NCI-H2107 (cell line): ENCODE results near the gene ADAMTSL1.
"Not testable (repeated sequence)": the region's sequence is repeated elsewhere in the genome, so short reads cannot be mapped to it uniquely, and the experiment has no call there.

Source experiments
- DNase-seq: peaks from one replicate; lab custom pipeline; 2025; lab: John Stamatoyannopoulos, UW

The ADAMTSL1 gene

GRCh38 chr9:18861609-18862544 lies 387.9 kb downstream of the ADAMTSL1 start:
- DNase-seq: no peak

DNA sequence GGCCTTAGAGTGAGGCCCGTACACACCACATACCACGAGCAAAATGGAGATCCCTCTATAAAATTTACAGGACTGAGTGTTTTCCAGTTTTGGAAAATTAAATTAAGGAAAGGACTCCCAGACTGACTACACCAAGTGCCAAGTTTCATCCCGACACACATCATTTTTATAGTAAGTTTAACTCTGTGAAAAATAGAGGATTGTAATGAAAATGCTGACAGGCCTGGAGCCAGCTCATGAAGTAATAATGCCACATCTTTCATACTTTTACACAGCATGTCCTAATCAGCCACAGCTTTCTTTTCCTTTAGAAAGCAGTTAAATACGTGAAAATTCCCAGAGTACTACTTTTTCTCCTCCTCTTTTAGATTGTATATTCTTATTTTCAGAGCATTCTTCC lies 389.8 kb downstream of the ADAMTSL1 start:
- DNase-seq: no peak

- DNase-seq: no peak
Measured at GRCh38 chr9:18864516-18864915, 390.6 kb downstream of the ADAMTSL1 start.

GRCh38 chr9:18865542-18865941 lies 391.6 kb downstream of the ADAMTSL1 start:
- DNase-seq: no peak

DNA sequence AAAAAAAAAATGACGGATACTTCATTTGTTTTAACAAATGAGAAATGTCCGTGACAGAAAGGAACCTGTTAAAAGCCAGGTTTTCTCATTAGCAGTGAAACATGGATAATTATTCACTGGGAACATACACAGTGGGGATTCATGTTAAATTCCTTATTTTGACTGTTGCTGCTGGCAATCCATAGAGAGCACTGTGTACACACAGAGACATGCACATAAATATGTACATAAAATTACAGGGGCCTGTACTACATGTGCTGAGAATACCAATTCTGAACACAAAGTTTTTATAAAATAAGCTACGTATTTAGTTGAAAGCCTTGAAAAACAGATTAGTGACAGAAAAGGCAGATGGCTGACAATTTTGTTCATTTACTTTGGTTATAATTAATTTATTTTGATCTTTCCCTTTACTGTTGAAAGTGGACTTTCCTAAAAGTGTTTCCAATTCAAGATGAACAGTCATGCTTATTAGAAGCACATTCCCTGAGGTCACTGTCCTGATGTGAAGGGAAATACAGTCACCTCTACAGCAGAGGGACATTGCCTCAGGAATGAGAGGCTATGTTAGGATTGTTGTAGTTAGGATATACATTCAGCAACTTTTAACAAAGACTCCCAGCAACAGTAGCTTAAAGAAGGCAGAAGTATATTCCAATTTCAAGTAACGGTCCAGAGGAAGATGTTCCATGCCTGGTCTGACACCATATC lies 392.3 kb downstream of the ADAMTSL1 start:
- no peak for DNase-seq

DNA sequence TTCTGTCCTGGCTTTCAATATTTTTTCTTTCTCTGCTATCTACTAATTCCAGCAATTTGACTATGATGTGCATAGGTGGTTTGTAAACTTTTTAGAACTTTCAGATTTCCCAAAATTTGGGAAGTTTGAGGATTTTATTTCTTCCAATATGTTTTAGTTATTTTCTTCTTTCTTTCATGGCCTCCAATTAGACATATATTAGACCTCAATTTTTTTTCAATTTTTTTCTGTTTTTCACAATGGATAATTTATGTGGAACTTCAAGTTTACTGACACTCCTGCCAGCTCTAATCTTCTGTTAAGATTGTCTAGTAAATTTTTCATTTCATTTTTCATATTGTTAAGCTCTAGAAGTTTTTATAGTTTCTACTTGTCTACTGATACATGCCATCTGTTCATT lies 395.8 kb downstream of the ADAMTSL1 start:
- DNase-seq: no peak

- DNase-seq: no peak
Measured at GRCh38 chr9:18874069-18874468, 400.1 kb downstream of the ADAMTSL1 start.

DNA sequence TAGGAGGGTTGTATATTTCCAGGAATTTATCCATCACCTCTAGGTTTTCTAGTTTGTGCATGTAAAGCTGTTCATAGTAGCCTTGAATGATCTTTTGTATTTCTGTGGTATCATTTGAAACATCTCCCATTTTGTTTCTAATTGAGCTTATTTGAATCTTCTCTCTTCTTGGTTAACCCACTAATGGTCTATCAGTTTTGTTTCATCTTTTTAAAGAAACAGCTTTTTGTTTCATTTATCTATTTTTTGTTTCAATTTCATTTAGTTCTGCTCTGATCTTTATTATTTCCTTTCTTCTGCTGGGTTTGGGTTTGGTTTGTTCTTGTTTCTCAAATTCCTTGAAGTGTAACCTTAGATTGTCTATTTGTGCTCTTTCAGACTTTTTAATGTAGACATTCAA lies 401.0 kb downstream of the ADAMTSL1 start:
- not testable (repeated sequence) for DNase-seq

DNA sequence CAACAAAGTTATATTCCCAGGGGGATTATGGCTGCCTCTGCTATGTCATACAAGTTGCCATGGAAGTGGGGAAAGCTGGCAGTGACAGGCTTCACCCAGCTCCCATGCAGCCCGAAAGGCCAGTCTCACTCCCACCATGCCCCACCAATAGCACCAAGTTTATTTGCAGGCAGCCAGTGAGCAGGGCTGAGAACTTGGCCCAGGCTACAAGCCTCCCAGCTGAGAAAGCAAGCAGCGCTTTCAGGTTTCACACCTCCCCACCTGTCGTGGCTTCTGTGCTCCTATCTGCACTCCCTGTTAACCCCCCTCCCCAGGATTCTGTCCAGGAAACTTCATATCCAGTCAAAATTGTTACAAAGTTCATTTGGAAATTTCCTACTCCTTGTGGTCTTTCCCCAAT lies 404.0 kb downstream of the ADAMTSL1 start:
- DNase-seq: no peak

GRCh38 chr9:18881758-18882157 lies 407.8 kb downstream of the ADAMTSL1 start:
- DNase-seq: no peak

DNA sequence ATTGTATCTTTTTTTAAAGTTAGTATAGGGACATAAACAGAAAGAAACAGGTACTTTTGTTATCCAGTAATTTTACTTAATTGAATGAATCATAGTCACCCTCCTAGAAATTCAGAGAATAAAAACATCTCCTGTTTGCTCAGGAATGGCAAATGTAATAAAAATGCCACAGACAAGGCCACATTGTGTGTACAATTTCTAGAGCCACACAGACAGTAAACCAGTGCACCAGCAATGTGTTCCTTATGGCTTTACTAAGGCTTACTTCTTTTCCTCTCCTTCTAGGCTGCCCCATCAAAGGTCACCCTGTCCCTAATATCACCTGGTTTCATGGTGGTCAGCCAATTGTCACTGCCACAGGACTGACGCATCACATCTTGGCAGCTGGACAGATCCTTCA lies 413.6 kb downstream of the ADAMTSL1 start:
- DNase-seq: no peak

- no peak for DNase-seq
Measured at GRCh38 chr9:18888290-18888689, 414.3 kb downstream of the ADAMTSL1 start.

DNA sequence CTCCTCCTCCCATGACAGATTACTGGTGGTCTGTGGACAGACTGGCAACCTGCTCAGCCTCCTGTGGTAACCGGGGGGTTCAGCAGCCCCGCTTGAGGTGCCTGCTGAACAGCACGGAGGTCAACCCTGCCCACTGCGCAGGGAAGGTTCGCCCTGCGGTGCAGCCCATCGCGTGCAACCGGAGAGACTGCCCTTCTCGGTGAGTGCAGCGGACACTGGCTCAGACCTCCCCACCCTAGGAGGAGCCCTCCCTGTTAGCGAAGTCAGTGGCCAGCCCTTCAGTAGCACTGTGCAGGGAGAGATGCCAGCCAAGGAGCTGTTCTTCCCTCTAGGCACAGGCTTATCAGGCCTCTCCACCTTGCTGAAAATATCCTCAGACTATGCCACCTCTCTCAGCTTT lies 415.6 kb downstream of the ADAMTSL1 start:
- no peak for DNase-seq

DNA sequence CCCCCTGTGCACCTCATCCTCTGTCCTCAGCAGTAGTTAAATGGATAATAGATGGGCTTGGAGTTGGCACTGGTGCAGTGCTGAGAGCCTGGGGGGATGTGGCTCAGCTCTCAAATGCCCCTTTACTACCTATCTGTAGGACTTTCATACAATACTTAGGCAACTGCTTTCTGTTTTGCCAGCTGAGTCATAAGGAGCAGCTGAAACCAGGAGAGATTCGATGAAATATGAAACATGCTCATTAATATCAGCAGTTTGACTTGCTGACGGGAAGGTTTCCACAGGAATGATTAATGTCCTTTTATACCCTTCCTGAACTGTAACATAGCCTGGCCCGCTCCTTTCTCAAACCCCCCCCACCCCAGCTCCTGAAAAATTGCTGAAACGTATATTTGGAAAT lies 416.4 kb downstream of the ADAMTSL1 start:
- DNase-seq: no peak

- no peak for DNase-seq
Measured at GRCh38 chr9:18891946-18892670, 418.2 kb downstream of the ADAMTSL1 start.

DNA sequence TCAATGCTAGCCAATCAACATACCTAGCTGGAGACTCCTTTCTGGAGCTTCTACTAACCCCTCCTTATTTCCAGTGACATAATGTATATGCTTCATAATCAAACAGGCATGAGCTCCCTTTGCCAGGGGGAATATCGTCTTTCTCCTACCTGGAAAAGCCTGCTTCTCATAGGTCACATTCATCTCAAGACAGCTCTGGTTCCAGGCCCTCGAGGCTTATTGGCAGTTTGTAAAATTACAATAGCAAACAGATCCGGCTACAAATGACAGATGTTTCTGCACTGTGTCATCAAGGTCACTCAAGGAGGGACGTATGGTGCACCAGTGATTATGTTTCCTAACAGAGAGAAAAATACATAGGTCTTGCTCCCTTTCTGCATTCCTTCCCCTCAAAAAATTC lies 419.1 kb downstream of the ADAMTSL1 start:
- no peak for DNase-seq

- no peak for DNase-seq
Measured at GRCh38 chr9:18893491-18893890, 419.5 kb downstream of the ADAMTSL1 start.

- DNase-seq: no peak
Measured at GRCh38 chr9:18896004-18896403, 422.1 kb downstream of the ADAMTSL1 start.

- no peak for DNase-seq
Measured at GRCh38 chr9:18896531-18897179, 422.7 kb downstream of the ADAMTSL1 start.

DNA sequence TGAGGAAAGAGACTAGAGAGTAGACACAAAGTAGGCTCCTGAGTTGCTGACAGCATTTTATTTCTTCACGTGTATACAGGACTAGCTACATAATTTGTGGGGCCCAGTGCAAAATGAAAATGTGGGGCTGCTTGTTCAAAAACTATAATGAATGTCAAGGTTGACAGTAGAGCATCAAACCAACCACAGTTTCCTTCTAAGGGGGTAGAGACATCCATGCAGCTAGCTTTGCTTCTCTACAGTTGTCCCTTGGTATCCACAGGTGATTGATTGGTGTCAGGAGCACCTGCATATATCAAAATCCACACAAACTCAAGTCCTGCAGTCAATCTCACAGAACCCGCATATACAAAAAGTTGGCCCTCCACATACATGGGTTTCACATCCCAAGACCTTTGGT lies 429.5 kb downstream of the ADAMTSL1 start:
- DNase-seq: no peak

DNA sequence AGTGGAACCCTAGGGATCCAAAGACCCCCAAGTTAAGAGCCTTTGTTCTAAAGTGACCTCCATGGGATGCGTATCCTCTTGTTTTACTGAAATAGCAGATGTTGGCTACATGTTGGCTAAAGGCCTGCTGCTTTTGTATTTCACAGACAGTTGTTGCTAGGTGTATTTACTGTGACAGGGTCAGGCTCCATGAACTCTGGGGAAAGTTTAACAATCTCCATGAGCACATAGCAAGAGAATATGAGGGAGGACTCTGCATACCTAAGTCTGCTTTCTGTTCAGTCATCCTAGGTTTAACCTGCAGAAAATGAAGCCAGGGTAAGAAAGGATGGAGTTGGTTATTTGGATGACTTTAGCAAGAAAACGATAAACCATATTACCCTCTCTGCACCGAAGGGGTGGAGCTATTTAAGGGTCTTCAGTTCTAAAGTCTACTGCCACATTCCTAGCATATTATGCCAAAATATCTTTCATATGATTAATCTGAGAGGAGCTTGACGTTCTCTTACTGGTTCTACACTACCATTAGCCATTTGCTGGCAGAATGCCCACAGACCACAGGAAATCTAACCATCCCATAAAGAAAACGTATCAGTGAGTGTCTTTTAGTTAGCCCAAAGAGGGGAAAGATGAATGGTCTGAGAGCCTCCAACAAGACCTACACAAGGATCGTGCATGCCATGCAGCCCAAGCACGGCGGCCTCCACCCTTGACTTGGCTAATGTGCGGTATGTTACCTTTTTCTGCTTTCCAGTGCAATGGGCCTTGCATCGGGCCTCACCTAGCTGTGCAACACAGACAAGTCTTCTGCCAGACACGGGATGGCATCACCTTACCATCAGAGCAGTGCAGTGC lies 431.3 kb downstream of the ADAMTSL1 start:
- DNase-seq: no peak
